ENCODE data around the gene UAP1L1.

UAP1L1 gene

GRCh38 chr9:137112564-137113384 lies 35.5 kb downstream of the UAP1L1 start:
- no peak overlapping the region for H3K4me3 ChIP-seq (ENCODE audit: low read depth, low read length)
- no peak for TF ChIP-seq CTCF (IDR thresholded peaks at IDR 0.05; ENCODE audit: low read depth, low read length)

- no peak overlapping the region; the same call in 1 of the 2 replicates for H3K4me3 ChIP-seq (ENCODE audit: low read depth, low read length)
- TF ChIP-seq CTCF (IDR thresholded peaks at IDR 0.05; ENCODE audit: low read depth, low read length): no peak
These were observed 36.3 kb downstream of the UAP1L1 start for GRCh38 chr9:137113385-137114159.

- TF ChIP-seq CTCF (IDR thresholded peaks at IDR 0.05; ENCODE audit: low read depth, low read length): no peak
- H3K4me3 ChIP-seq (ENCODE audit: low read depth, low read length): peak overlapping the region; percentile 62
These were observed 36.9 kb downstream of the UAP1L1 start for GRCh38 chr9:137114220-137114612.

GRCh38 chr9:137114613-137115393 lies 37.5 kb downstream of the UAP1L1 start, which contains the start of gene DPP7:
DPP7 (minus strand) TSS chr9:137114733; CDS start chr9:137114713, 20 bp downstream.
- no peak for TF ChIP-seq CTCF (IDR thresholded peaks at IDR 0.05; ENCODE audit: low read depth, low read length)
- peak within 1 kb of the TSS; percentile 62 for H3K4me3 ChIP-seq (ENCODE audit: low read depth, low read length)

- no peak overlapping the region for H3K4me3 ChIP-seq (ENCODE audit: low read depth, low read length)
- TF ChIP-seq CTCF (IDR thresholded peaks at IDR 0.05; ENCODE audit: low read depth, low read length): no peak
These were observed 38.2 kb downstream of the UAP1L1 start for GRCh38 chr9:137115394-137116026.

GRCh38 chr9:137116027-137116507 lies 38.8 kb downstream of the UAP1L1 start:
- no peak overlapping the region for H3K4me3 ChIP-seq (ENCODE audit: low read depth, low read length)
- TF ChIP-seq CTCF (IDR thresholded peaks at IDR 0.05; ENCODE audit: low read depth, low read length): no peak
